ENCODE measurements around the gene BRSK2. TPM values are rescaled to one million over a fixed set of nuclear protein-coding genes. Genes with fewer than 3 reads are reported as not detected.
"Not testable (repeated sequence)": the region's sequence is repeated elsewhere in the genome, so short reads cannot be mapped to it uniquely, and the experiment has no call there.

The BRSK2 gene
- total and polyA plus RNA-seq, 2 of the 4 experiments (the other 2 are of a cell fraction) = 0.18 to 0.62 TPM

DNA sequence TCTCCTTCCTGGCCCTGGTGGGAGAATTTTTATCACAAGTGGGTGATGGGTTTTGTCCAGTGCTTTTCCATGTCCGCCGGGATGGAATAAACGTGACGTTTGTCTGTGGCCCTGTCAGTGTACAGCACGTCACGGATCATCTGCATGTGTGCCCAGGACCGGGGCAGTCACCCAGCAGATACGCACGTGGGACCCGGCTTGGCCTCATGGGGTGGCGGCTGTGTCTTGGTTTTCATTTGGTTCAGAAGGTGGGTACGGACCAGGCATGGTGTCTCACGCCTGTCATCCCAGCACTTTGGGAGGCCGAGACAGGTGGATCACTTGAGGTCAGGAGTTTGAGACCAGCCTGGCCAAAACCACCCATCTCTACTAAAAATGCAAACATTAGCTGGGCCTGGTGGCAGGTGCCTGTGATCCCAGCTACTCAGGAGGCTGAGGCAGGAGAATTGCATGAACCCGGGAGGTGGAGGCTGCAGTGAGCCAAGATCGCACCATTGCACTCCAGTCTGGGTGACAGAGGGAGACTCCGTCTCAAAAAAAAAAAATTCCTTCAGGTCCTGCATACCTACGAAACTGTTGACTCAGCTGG lies 42.2 kb upstream of the BRSK2 start:
- H3K14ac ChIP-seq (replicated peaks; ENCODE audit: low read depth, low read length); H2BK20ac ChIP-seq (ENCODE audit: low read depth, low read length); H2AFZ ChIP-seq (replicated peaks; ENCODE audit: low read length, poor library complexity); H3K18ac ChIP-seq (ENCODE audit: low read depth, low read length); H3K56ac ChIP-seq (ENCODE audit: extremely low read depth, insufficient read depth, low read length); H4K5ac ChIP-seq (ENCODE audit: low read depth, low read length); dilution Hi-C loops (cut with HindIII; ENCODE audit: low sequenced_read_pairs, unreplicated experiment); H4K20me1 ChIP-seq (ENCODE audit: insufficient read depth, low read length); ATAC-seq (ENCODE audit: low read depth); H2AK9ac ChIP-seq (replicated peaks; ENCODE audit: low read depth, low read length, poor library complexity); intact Hi-C loops (cut with micrococcal nuclease); H2BK15ac ChIP-seq (ENCODE audit: low read depth, low read length); H3K9me3 ChIP-seq (ENCODE audit: control insufficient read depth, insufficient read depth, low read length); H2BK120ac ChIP-seq (ENCODE audit: low read depth, low read length); H3K4me3 ChIP-seq (ENCODE audit: insufficient read depth, low read depth, low read length); H3K27ac ChIP-seq (ENCODE audit: insufficient read depth, low read length); H2BK5ac ChIP-seq (ENCODE audit: low read depth, low read length, poor library complexity, severe bottlenecking); H3K9me1 ChIP-seq (ENCODE audit: insufficient read depth, low read length); DNase-seq; H3K79me1 ChIP-seq (ENCODE audit: low read depth in 1 of 2, low read length in 2 of 2); H4K91ac ChIP-seq (ENCODE audit: insufficient read depth, low read depth, low read length); H3K23ac ChIP-seq (ENCODE audit: low read depth, low read length); H3K9ac ChIP-seq (ENCODE audit: low read depth, low read length); POLR2A ChIA-PET (ENCODE audit: unreplicated experiment); H4K8ac ChIP-seq (ENCODE audit: low read depth in 2 of 2, low read length in 2 of 2); H2AK5ac ChIP-seq (ENCODE audit: low read depth, low read length); BruUV-seq (replicated peaks); CTCF ChIA-PET; in situ Hi-C loops (cut with MboI; ENCODE audit: low sequenced_read_pairs); H3K4me2 ChIP-seq (ENCODE audit: low read depth, low read length); H3K36me3 ChIP-seq (ENCODE audit: control insufficient read depth, insufficient read depth, low read length); H3K4me1 ChIP-seq (ENCODE audit: control insufficient read depth, insufficient read depth, low read length); H3K4ac ChIP-seq (ENCODE audit: low read depth, low read length): not testable (repeated sequence)
- 90% methylated on average over 2 of the region's 18 CpGs; no CpG with 5 or more reads in 1 of the 2 experiments for WGBS, 2 experiments (ENCODE audit: extremely low coverage in 2 of 2, insufficient read length in 1 of 2)
- H3K27me3 ChIP-seq (ENCODE audit: control insufficient read depth, insufficient read depth, low read length) = peaks cover 35% of the 10 kb centered on the region

Data from IMR-90 (cell line).